Brain microvascular endothelial cell (primary cell): ENCODE measurements around the gene CCDC74A.
"Not testable (repeated sequence)": the region's sequence is repeated elsewhere in the genome, so short reads cannot be mapped to it uniquely, and the experiment has no call there.

Experiments used
- DNase-seq: peaks from one replicate; pipeline ENCODE4 v3.0.0-alpha.2; 2020
- H3K27ac ChIP-seq: fragments of 250-450 bp; sonication (Bioruptor Pico); 2 replicates; pipeline ENCODE4 v1.5.1; 2020; ENCODE audit warnings: mild to moderate bottlenecking, moderate library complexity
- H3K27me3 ChIP-seq: fragments of 250-450 bp; sonication (Bioruptor Pico); replicated peaks from 2 replicates; pipeline ENCODE4 v1.5.1; 2020; ENCODE audit warnings: mild to moderate bottlenecking
- H3K36me3 ChIP-seq: fragments of 250-450 bp; sonication (Bioruptor Pico); replicated peaks from 2 replicates; pipeline ENCODE4 v1.5.1; 2020; ENCODE audit warnings: mild to moderate bottlenecking
- H3K4me3 ChIP-seq: 2 replicates; pipeline ENCODE4 v1.5.1; 2011; ENCODE audit warnings: low read depth, mild to moderate bottlenecking, control low read depth, low read length, moderate library complexity
- CTCF ChIP-seq: IDR thresholded peaks from 2 replicates; pipeline ENCODE4 v1.5.1; 2011; ENCODE audit warnings: low read depth, mild to moderate bottlenecking, moderate library complexity, low read length, control low read depth, inconsistent platforms; ENCODE audit errors: missing control alignments
- in situ Hi-C: cut with HindIII; loops from 2 replicates; pipeline ENCODE4 v1.10.0; 2017; ENCODE audit warnings: low sequenced_read_pairs, low pct_ligation_motif_present

CCDC74A gene

GRCh38 chr2:131552871-131553270 lies 25.2 kb downstream of the CCDC74A start:
- no peaks in the 10 kb centered on the region for H3K36me3 ChIP-seq
- no peak for TF ChIP-seq CTCF
- in situ Hi-C loops = no loop called here

GRCh38 chr2:131556998-131557397 lies 29.3 kb downstream of the CCDC74A start:
- in situ Hi-C loops = no loop called here
- no peak overlapping the region for H3K27ac ChIP-seq
- no peaks in the 10 kb centered on the region for H3K27me3 ChIP-seq
- no peak for TF ChIP-seq CTCF
- H3K36me3 ChIP-seq = no peaks in the 10 kb centered on the region
- H3K4me3 ChIP-seq = no peak overlapping the region
- DNase-seq = no peak

More at GRCh38 chr2:131552871-131553270, 25.2 kb downstream of the CCDC74A start:
- no peak overlapping the region for H3K4me3 ChIP-seq
- no peak for DNase-seq
- H3K27ac ChIP-seq = no peak overlapping the region
- H3K27me3 ChIP-seq = no peaks in the 10 kb centered on the region

GRCh38 chr2:131557558-131558321 lies 30.1 kb downstream of the CCDC74A start:
- no peak for DNase-seq
- Histone ChIP-seq H3K4me3 (no peak overlapping the region), H3K27me3 (no peaks in the 10 kb centered on the region), H3K27ac (no peak overlapping the region), H3K36me3 (no peaks in the 10 kb centered on the region)
- TF ChIP-seq CTCF = no peak
- in situ Hi-C loops = no loop called here

DNA sequence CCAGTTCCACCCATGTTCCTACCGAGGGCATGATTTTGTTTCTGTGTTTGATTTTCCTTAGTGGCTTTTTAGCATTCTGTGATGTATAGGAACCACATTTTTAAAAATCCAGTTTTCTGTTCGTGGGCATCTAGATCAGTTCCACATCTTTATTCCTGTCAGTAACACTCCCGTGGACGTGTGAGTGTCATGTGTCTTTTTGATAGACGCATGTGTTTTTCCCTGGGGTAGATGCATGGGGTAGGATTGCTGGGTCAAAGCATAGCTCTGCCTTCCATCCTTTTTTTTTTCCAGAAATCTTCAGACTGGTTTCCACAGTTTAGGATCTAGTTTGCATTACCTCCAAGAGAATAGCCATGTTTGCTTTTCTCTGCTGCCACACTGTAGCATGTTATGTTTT lies 38.7 kb downstream of the CCDC74A start:
- Histone ChIP-seq H3K4me3 (no peak overlapping the region), H3K27ac (no peak overlapping the region), H3K36me3 (no peaks in the 10 kb centered on the region), H3K27me3 (no peaks in the 10 kb centered on the region)
- DNase-seq = no peak
- no peak for TF ChIP-seq CTCF
- in situ Hi-C loops = no loop called here

GRCh38 chr2:131567891-131568290 lies 40.2 kb downstream of the CCDC74A start:
- H3K27me3 ChIP-seq = no peaks in the 10 kb centered on the region
- no peak overlapping the region for H3K27ac ChIP-seq
- no peak for DNase-seq
- H3K36me3 ChIP-seq = no peaks in the 10 kb centered on the region
- no peak overlapping the region for H3K4me3 ChIP-seq
- in situ Hi-C loops = no loop called here
- no peak for TF ChIP-seq CTCF

GRCh38 chr2:131568401-131568800 lies 40.7 kb downstream of the CCDC74A start:
- H3K36me3 ChIP-seq, DNase-seq, in situ Hi-C loops, H3K27me3 ChIP-seq, H3K4me3 ChIP-seq, H3K27ac ChIP-seq: not testable (repeated sequence)
